ENCODE results near the gene RARS1.
"Not testable (repeated sequence)": the region's sequence is repeated elsewhere in the genome, so short reads cannot be mapped to it uniquely, and the experiment has no call there.

The RARS1 gene

GRCh38 chr5:168480601-168481000 lies 5.7 kb upstream of the RARS1 start:
- no peak for DNase-seq (ENCODE audit: low read depth in 2 of 2, low spot score in 1 of 2)

GRCh38 chr5:168481330-168481788 lies 4.9 kb upstream of the RARS1 start:
- no peak for DNase-seq (ENCODE audit: low read depth in 2 of 2, low spot score in 1 of 2)

- no peak for DNase-seq (ENCODE audit: low read depth in 2 of 2, low spot score in 1 of 2)
These were observed 3.9 kb upstream of the RARS1 start for GRCh38 chr5:168482361-168482760.

- DNase-seq (ENCODE audit: low read depth in 2 of 2, low spot score in 1 of 2), result no peak
These were observed 2.8 kb downstream of the RARS1 start for GRCh38 chr5:168489059-168489458.

- DNase-seq (ENCODE audit: low read depth in 2 of 2, low spot score in 1 of 2), result no peak
These were observed 7.8 kb downstream of the RARS1 start for GRCh38 chr5:168494057-168494555.

GRCh38 chr5:168502563-168503237 lies 16.4 kb downstream of the RARS1 start:
- no peak for DNase-seq (ENCODE audit: low read depth in 2 of 2, low spot score in 1 of 2)

GRCh38 chr5:168513861-168514428 lies 27.7 kb downstream of the RARS1 start:
- DNase-seq (ENCODE audit: low read depth in 2 of 2, low spot score in 1 of 2), result no peak

- DNase-seq (ENCODE audit: low read depth in 2 of 2, low spot score in 1 of 2), result no peak
These were observed 39.6 kb downstream of the RARS1 start for GRCh38 chr5:168525856-168526255.

- no peak for DNase-seq (ENCODE audit: low read depth in 2 of 2, low spot score in 1 of 2)
These were observed 41.6 kb downstream of the RARS1 start for GRCh38 chr5:168527756-168528295.

- DNase-seq (ENCODE audit: low read depth in 2 of 2, low spot score in 1 of 2), result no peak
These were observed 42.5 kb downstream of the RARS1 start, which contains the start of gene FBLL1 for GRCh38 chr5:168528521-168529373. TSS of gene FBLL1 (plus strand) at chr5:168529305. CDS start at chr5:168529505, 200 bp downstream.

- DNase-seq (ENCODE audit: low read depth in 2 of 2, low spot score in 1 of 2), result no peak
These were observed 43.3 kb downstream of the RARS1 start for GRCh38 chr5:168529374-168530234.

- no peak for DNase-seq (ENCODE audit: low read depth in 2 of 2, low spot score in 1 of 2)
These were observed 44.4 kb downstream of the RARS1 start for GRCh38 chr5:168530621-168531150.

- DNase-seq (ENCODE audit: low read depth in 2 of 2, low spot score in 1 of 2), result no peak
These were observed 44.9 kb downstream of the RARS1 start for GRCh38 chr5:168531191-168531590.

- no peak for DNase-seq (ENCODE audit: low read depth in 2 of 2, low spot score in 1 of 2)
These were observed 46.0 kb downstream of the RARS1 start for GRCh38 chr5:168531987-168532864.

GRCh38 chr5:168534351-168534750 lies 48.1 kb downstream of the RARS1 start:
- DNase-seq (ENCODE audit: low read depth in 2 of 2, low spot score in 1 of 2), result not testable (repeated sequence)

GRCh38 chr5:168537176-168537575 lies 50.9 kb downstream of the RARS1 start:
- DNase-seq (ENCODE audit: low read depth in 2 of 2, low spot score in 1 of 2), result no peak

- DNase-seq (ENCODE audit: low read depth in 2 of 2, low spot score in 1 of 2), result no peak
These were observed 63.3 kb downstream of the RARS1 start for GRCh38 chr5:168549554-168549953.

GRCh38 chr5:168550656-168551055 lies 64.4 kb downstream of the RARS1 start:
- DNase-seq (ENCODE audit: low read depth in 2 of 2, low spot score in 1 of 2), result no peak

GRCh38 chr5:168552146-168552545 lies 65.9 kb downstream of the RARS1 start:
- no peak for DNase-seq (ENCODE audit: low read depth in 2 of 2, low spot score in 1 of 2)
